KBM-7 (cell line): ENCODE measurements around the gene ARID4B.

ENCODE experiments used
- DNase-seq: peaks from one replicate; pipeline ENCODE4 v3.0.0-alpha.2; 2015
- in situ Hi-C: fragments of 300-500 bp; cut with MboI; formaldehyde crosslinking; loops from 2 replicates; pipeline ENCODE4 v1.14.3; 2020; ENCODE audit warnings: low sequenced_read_pairs, low pct_unique_long_range_greater_than_20kb, mixed read lengths

ARID4B gene

GRCh38 chr1:235152235-235152634 is 175.7 kb downstream of the ARID4B start:
- in situ Hi-C loops = no loop called here
- no peak for DNase-seq

GRCh38 chr1:235151033-235151432 is 176.9 kb downstream of the ARID4B start:
- no peak for DNase-seq
- in situ Hi-C loops = no loop called here

- in situ Hi-C loops = no loop called here
- no peak for DNase-seq
Observed at GRCh38 chr1:235149824-235150223, 178.2 kb downstream of the ARID4B start.

GRCh38 chr1:235147269-235147668 is 180.7 kb downstream of the ARID4B start:
- no peak for DNase-seq
- in situ Hi-C loops = no loop called here

GRCh38 chr1:235145639-235146038 is 182.3 kb downstream of the ARID4B start:
- in situ Hi-C loops = no loop called here
- no peak for DNase-seq

- in situ Hi-C loops = no loop called here
- no peak for DNase-seq
Observed at GRCh38 chr1:235142991-235143390, 185.0 kb downstream of the ARID4B start.

GRCh38 chr1:235139315-235139714 is 188.7 kb downstream of the ARID4B start:
- no peak for DNase-seq
- in situ Hi-C loops = no loop called here

GRCh38 chr1:235138821-235139220 is 189.2 kb downstream of the ARID4B start:
- no peak for DNase-seq
- in situ Hi-C loops = no loop called here

GRCh38 chr1:235136111-235136510 is 191.9 kb downstream of the ARID4B start:
- in situ Hi-C loops = no loop called here
- DNase-seq = no peak

- no peak for DNase-seq
- in situ Hi-C loops = no loop called here
Observed at GRCh38 chr1:235134171-235134570, 193.8 kb downstream of the ARID4B start.

- DNase-seq = no peak
- in situ Hi-C loops = no loop called here
Observed at GRCh38 chr1:235133086-235133485, 194.9 kb downstream of the ARID4B start.

- no peak for DNase-seq
- in situ Hi-C loops = no loop called here
Observed at GRCh38 chr1:235131961-235132360, 196.0 kb downstream of the ARID4B start.

GRCh38 chr1:235130766-235131270 is 197.2 kb downstream of the ARID4B start:
- DNase-seq = no peak
- in situ Hi-C loops = no loop called here

- in situ Hi-C loops = no loop called here
- no peak for DNase-seq
Observed at GRCh38 chr1:235129774-235130570, 198.0 kb downstream of the ARID4B start.

GRCh38 chr1:235128456-235129328 is 199.3 kb downstream of the ARID4B start, which contains the start of gene TOMM20:
TSS of gene TOMM20 (minus strand) at chr1:235128837. CDS start at chr1:235128715, 122 bp downstream.
- in situ Hi-C loops = no loop called here
- peak; percentile 98 for DNase-seq

GRCh38 chr1:235127732-235128455 is 200.1 kb downstream of the ARID4B start:
- in situ Hi-C loops = no loop called here
- no peak for DNase-seq

GRCh38 chr1:235127203-235127602 is 200.8 kb downstream of the ARID4B start:
- no peak for DNase-seq
- in situ Hi-C loops = no loop called here

- DNase-seq = no peak
- in situ Hi-C loops = no loop called here
Observed at GRCh38 chr1:235124665-235125064, 203.3 kb downstream of the ARID4B start.

- in situ Hi-C loops = no loop called here
Observed at GRCh38 chr1:235124111-235124510, 203.9 kb downstream of the ARID4B start.

More at GRCh38 chr1:235124111-235124510, 203.9 kb downstream of the ARID4B start:
- DNase-seq = no peak
